HG03196 (cell line): ENCODE data around the gene HPS5.

Experiments
- ATAC-seq: cut with Tn5 transposase; IDR thresholded peaks from one replicate; pipeline ENCODE4 v1.9.1; 2021; ENCODE audit not compliant: unreplicated experiment

HPS5 gene

DNA sequence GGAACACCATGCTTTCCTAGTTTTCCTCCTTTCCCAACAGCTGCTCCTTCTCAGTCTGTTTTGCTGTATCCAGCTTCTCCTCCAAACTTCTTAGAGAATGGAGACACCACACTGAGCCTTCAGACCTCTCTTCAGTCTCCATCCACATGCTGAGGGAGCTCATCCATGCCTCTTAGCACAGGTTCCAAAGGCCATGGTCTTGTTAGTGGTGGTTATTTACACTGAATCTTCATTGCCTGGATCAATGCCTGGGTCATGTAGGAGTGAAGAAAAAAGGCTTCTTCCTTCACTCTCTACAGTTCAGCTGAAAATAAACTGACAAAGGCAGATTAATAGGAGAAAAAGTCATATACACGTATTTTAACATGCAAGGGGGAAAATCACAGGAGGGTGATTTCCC, 82.3 kb downstream of the HPS5 start:
- no peak for ATAC-seq

DNA sequence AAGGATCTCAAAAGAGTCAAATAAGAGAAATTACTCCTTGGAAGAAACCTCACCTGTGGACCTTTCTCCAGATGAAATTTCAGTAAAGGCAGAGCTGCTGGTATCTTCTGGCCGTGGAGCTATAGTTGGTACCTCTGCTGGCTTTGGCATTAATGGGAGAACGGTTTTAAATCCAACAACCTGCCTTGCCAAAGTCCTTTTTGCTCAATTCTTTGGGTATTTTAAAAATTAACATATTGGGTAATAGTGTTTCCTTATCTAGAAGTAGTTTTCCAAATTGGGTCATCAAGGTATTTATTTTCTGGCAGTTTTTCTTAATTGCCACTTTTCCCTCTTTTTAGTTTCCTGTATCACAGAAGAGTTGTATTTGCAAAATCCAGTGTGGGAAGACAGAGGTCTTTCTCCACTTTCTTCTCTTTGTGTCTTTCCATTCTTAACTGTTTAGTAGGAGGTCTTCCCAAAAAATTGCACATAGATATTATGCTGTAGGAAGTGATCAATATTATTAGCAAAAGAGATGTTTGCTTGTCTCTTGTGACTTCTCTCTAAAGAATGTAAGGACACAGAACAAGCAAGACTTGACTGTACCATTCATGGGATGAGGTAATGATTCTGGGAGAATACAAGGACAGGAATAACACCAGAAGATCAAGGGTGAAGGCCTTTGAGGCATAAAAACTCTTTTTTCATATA, 85.1 kb downstream of the HPS5 start, which contains the start of gene SAA4:
TSS of gene SAA4 (minus strand) at position 139 of the 693 bp plus-strand sequence. CDS start 876 bp downstream, outside the sequence.
- no peak for ATAC-seq

DNA sequence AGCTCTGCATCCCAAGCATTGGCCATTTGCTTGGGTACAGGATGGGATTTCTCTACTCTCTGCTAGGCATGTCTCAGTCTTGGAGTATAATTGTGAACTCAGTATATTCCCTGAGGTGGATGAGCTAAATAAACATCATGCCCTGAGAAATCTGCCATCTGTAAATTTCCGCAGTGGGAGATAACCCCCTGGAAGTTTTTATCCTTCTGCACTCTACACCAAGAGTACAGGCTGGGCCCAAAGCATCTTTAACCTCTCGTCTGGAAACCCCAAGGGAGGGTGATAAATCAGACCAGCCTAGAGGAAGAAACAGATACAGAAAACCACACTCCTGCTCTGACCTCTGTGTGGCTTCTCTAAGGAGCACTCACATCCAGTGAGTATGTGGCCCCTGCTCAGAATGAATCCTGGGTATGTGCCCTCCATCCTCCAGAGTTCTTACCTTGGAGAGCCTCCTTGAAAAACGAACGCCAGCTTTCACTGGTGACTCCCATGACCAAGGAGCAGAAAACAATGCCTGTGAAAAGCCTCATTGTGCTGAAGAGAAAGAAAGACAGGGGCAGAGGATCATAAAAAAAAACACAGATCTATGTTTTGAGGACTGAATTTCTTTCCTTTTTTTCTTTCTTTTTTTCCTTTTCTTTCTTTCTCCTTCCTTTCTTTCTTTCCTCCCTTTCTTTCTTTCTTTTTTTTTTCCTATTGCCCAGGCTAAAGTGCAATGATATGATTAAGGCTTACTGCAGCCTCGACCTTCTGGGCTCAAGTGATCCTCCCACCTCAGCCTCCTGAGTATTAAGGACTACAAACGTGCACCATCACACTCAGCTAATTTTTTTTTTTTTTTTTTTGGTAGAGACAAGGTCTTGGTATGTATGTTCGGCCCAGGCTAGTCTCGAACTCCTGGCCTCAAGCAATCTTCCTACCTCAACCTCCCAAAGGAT, 86.3 kb downstream of the HPS5 start:
- no peak for ATAC-seq

DNA sequence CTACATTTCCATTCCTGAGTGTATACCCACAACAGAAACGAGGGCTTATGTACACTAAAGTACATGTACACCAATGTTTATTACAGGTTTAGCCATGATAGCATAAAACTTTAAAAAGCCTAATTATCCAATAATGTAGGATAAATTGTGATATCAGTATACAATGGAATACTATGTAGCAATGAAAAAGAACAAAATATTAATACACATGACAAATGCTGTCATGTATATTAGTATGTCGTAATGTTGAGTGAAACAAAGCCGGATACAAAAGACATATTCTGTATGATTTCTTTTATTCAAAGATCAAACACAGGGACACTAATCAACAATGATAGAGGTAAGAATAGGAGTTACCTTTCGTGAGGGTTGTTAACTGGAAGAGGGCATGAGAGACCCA, 88.0 kb downstream of the HPS5 start:
- no peak for ATAC-seq

DNA sequence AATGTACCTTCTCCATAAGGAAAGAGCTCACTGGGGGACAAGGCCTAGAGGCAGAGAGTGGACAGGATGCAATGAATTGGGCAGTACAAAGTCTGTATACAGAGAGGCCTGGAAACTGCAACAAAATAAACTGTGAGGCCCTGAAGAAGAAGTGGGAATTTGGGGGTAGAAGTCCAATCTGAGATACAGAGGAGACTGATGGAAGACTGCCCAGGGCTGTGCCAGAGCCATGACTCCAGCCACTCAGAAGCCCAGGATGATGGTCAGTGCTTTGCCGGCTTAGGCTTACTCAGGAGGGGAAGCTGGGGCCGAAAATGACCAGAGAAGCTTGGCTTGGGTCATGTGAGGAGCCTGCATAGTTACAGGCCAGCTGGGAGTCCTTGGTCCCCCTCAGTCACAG, 91.1 kb downstream of the HPS5 start:
- ATAC-seq = no peak

DNA sequence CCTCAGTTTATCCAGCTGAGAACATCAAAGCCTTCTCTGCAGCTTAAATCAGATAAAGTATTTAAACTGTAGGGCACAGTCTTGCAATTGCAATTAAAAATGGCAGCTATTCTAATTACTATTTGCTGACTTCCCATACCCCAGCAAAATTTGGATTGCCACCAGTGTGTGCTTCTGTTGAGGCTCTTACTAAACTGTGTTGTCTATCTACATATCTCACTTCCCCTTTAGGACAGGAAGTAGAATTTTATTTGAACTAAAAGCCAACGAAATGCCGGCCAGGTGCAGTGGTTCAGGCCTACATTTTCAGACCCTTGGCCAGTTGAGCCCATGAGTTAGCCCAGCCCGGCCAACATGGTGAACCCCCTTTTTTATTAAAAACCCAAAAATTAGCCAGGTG, 92.4 kb downstream of the HPS5 start:
- ATAC-seq = peak; percentile 93
